K562 (cell line): ENCODE results near the gene MAST4. TPM values are rescaled to one million over a fixed set of nuclear protein-coding genes. Genes with fewer than 3 reads are reported as not detected.

Experiments
- ATAC-seq: fragments of 200-7000 bp; cut with Tn5 transposase; 3 replicates; pipeline ENCODE4 v1.9.1; 2020; ENCODE audit warnings: moderate library complexity
- BruUV-seq: library from RNA; stranded (reverse); fragments of 400-500 nt; replicated peaks from 2 replicates; lab custom pipeline; 2021; lab: Mats Ljungman, UMichigan
- CTCF ChIA-PET: fragments of 300-600 bp; formaldehyde crosslinking; extraction: SDS; loops from one replicate; lab custom pipeline; 2021; ENCODE audit warnings: low intra/inter-chr PET ratio; lab: Yijun Ruan, JAX
- POLR2A ChIA-PET: fragments of 300-600, 350-650 bp; sonication (Branson Sonifier 250); formaldehyde crosslinking; extraction: SDS; loops from one replicate; lab custom pipeline; 2021; ENCODE audit warnings: antibody characterized with exemption, inconsistent platforms; lab: Yijun Ruan, JAX
- DNase-seq, 4 experiments: peaks; one replicate each; pipeline versions ENCODE4 v3.0.0 to v3.0.0-alpha.2; 2011 to 2018; ENCODE audit warnings: low spot score in 3 of 4, mixed read lengths in 3 of 4; ENCODE audit errors: extremely low read depth in 1 of 4
- FAIRE-seq: peaks from 2 replicates; lab custom pipeline; 2011; peaks lifted over from hg19 to GRCh38; lab: Jason Lieb, UNC
- H2AFZ ChIP-seq: 2 replicates; pipeline ENCODE4 v1.6.0; 2011; ENCODE audit warnings: low read depth, low read length, control low read depth, inconsistent platforms
- H3K27ac ChIP-seq: fragments of 200-600 bp; 3 replicates; pipeline ENCODE4 v1.8.0; 2011; ENCODE audit warnings: low read depth, mild to moderate bottlenecking, control low read depth, inconsistent platforms, low read length, moderate library complexity, mixed read lengths; ENCODE audit errors: extremely low read depth
- H3K27me3 ChIP-seq, 2 experiments: fragments of 300-600 bp in 1 of 2; 2 replicates in 1 of 2; 3 replicates in 1 of 2; pipeline versions ENCODE4 v1.6.0 to v1.8.0; 2011; ENCODE audit warnings: inconsistent platforms in 2 of 2, low read length in 2 of 2, mild to moderate bottlenecking in 1 of 2, mixed read lengths in 1 of 2, moderate library complexity in 1 of 2; ENCODE audit not compliant: control insufficient read depth in 2 of 2, insufficient read depth in 2 of 2
- H3K36me3 ChIP-seq: fragments of 300-600 bp; 3 replicates; pipeline ENCODE4 v1.8.0; 2011; ENCODE audit warnings: mild to moderate bottlenecking, low read length, inconsistent platforms; ENCODE audit not compliant: control insufficient read depth, insufficient read depth
- H3K4me1 ChIP-seq, 2 experiments: fragments of 200-600 bp in 1 of 2; replicated peaks in 1 of 2; 2 replicates in 1 of 2; 3 replicates in 1 of 2; pipeline versions ENCODE4 v1.5.1 to v1.8.0; 2011; ENCODE audit warnings: inconsistent platforms in 2 of 2, low read length in 2 of 2, mild to moderate bottlenecking in 1 of 2, mixed read lengths in 1 of 2, moderate library complexity in 1 of 2; ENCODE audit not compliant: control insufficient read depth in 2 of 2, insufficient read depth in 2 of 2
- H3K4me2 ChIP-seq: 2 replicates; pipeline ENCODE4 v1.6.1; 2011; ENCODE audit warnings: low read length, control low read depth, inconsistent platforms, mixed read lengths; ENCODE audit not compliant: insufficient read depth
- H3K4me3 ChIP-seq: fragments of 200-600 bp; sonication (generic), shearing (Covaris generic); 2 replicates; pipeline ENCODE4 v1.5.1; 2016; ENCODE audit warnings: control low read depth, inconsistent platforms
- H3K79me2 ChIP-seq: fragments of 200-600 bp; 3 replicates; pipeline ENCODE4 v1.8.0; 2011; ENCODE audit warnings: low read length, inconsistent platforms; ENCODE audit not compliant: control insufficient read depth, insufficient read depth
- H3K9ac ChIP-seq, 2 experiments: 2 replicates each; pipeline versions ENCODE4 v1.6.0 to v1.6.1; 2011; ENCODE audit warnings: low read depth in 2 of 2, low read length in 2 of 2, control low read depth in 1 of 2, inconsistent platforms in 1 of 2, mild to moderate bottlenecking in 1 of 2, mixed read lengths in 1 of 2; ENCODE audit not compliant: insufficient read depth in 1 of 2
- H3K9me1 ChIP-seq: one replicate; pipeline ENCODE4 v1.6.0; 2011; ENCODE audit warnings: inconsistent platforms, mild to moderate bottlenecking, low read length, moderate library complexity; ENCODE audit not compliant: control insufficient read depth, insufficient read depth
- H3K9me3 ChIP-seq: replicated peaks from 2 replicates; pipeline ENCODE4 v1.5.1; 2011; ENCODE audit warnings: low read depth, low read length, inconsistent platforms; ENCODE audit not compliant: control insufficient read depth, insufficient read depth
- H4K20me1 ChIP-seq: replicated peaks from 2 replicates; pipeline ENCODE4 v1.6.1; 2011; ENCODE audit warnings: low read length, inconsistent platforms, mixed read lengths; ENCODE audit not compliant: control insufficient read depth, insufficient read depth
- BACH1 ChIP-seq: fragments of 200-800 bp; sonication (Bioruptor generic); IDR thresholded peaks from 2 replicates; pipeline ENCODE4 v1.6.1; 2016; ENCODE audit warnings: missing genetic modification characterization, missing compliant biosample characterization
- EHMT2 ChIP-seq: fragments of 450-650 bp; IDR thresholded peaks from 2 replicates; pipeline ENCODE4 v1.6.1; 2018; ENCODE audit warnings: antibody characterized with exemption
- GMEB1 ChIP-seq: fragments of 250-450 bp; sonication (Bioruptor Pico); IDR thresholded peaks from 2 replicates; pipeline ENCODE4 v1.4.0; 2020; ENCODE audit warnings: mild to moderate bottlenecking
- HDAC1 ChIP-seq, 2 experiments: fragments of 450-650 bp; IDR thresholded peaks; 2 replicates each; pipeline ENCODE4 v1.6.1; 2016 to 2017; ENCODE audit warnings: inconsistent platforms in 1 of 2, mild to moderate bottlenecking in 1 of 2, moderate library complexity in 1 of 2
- MEF2A ChIP-seq: IDR thresholded peaks from 2 replicates; pipeline ENCODE4 v1.6.1; 2011; ENCODE audit warnings: low read depth, mild to moderate bottlenecking, low read length, moderate library complexity; ENCODE audit not compliant: control insufficient read depth
- SNRNP70 ChIP-seq: fragments of 200-400 bp; formaldehyde crosslinking; optimal IDR thresholded peaks from 2 replicates; pipeline ENCODE3; 2017; ENCODE audit warnings: low read depth, low read length
- SREBF1 ChIP-seq: fragments of 150-350 bp; IDR thresholded peaks from 2 replicates; pipeline ENCODE4 v1.6.1; 2014; ENCODE audit warnings: antibody characterized with exemption, low read depth, low read length, borderline replicate concordance
- THRAP3 ChIP-seq: fragments of 450-650 bp; IDR thresholded peaks from 2 replicates; pipeline ENCODE4 v1.6.1; 2016; ENCODE audit warnings: mild to moderate bottlenecking, inconsistent platforms, borderline replicate concordance
- ZFP91 ChIP-seq: sonication (generic); formaldehyde crosslinking; IDR thresholded peaks from 2 replicates; pipeline ENCODE4 v1.8.0; 2022; ENCODE audit warnings: mild to moderate bottlenecking, missing genetic modification reagents
- ZNF561 ChIP-seq: fragments of 450-650 bp; formaldehyde crosslinking; conservative IDR thresholded peaks from 2 replicates; pipeline ENCODE4 v1.4.0; 2020; ENCODE audit warnings: mild to moderate bottlenecking, moderate library complexity
- WGBS: fragments of 100-300 bp; shearing (Covaris generic); methylation state at CpG from one replicate; pipeline ENCODE4 v1.1.6; 2016; ENCODE audit warnings: low coverage, mixed read lengths; ENCODE audit not compliant: insufficient coverage; ENCODE audit errors: missing lambda C conversion rate; 5-methylcytosine and 5-hydroxymethylcytosine counted together
- in situ Hi-C: fragments of 300-500 bp; cut with MboI; formaldehyde crosslinking; loops from 4 replicates; pipeline ENCODE4 v1.15.0; 2018; ENCODE audit warnings: inconsistent platforms, mixed read lengths
- intact Hi-C: fragments of 100-400 bp; cut with micrococcal nuclease; formaldehyde crosslinking; loops from 2 replicates; pipeline ENCODE4 v1.14.2; 2022
- polyA plus RNA-seq, 8 experiments: library from polyadenylated mRNA; depleted of rRNA in 4 of 8; stranded (reverse) in 5 of 8; unstranded in 3 of 8; fragments of >200 nt; fragmentation: Nextera tagmentation in 2 of 8; fragmentation: Illumina TruSeq in 1 of 8; extraction: Ambion mirVana in 2 of 8; extraction: Trizol in 1 of 8; gene quantifications; 2 replicates each; pipeline versions ENCODE4 v1.2.1 to v1.2.3, GENCODE V29; 2011 to 2014; ENCODE audit warnings: inconsistent platforms in 1 of 8, missing spikeins in 1 of 8
- total RNA-seq, 7 experiments: library from RNA; depleted of rRNA in 6 of 7; stranded (reverse); fragments of >200 nt in 6 of 7; fragmentation: Illumina TruSeq in 2 of 7; extraction: Trizol in 2 of 7; gene quantifications; 2 replicates each; pipeline versions ENCODE4 v1.2.1 to v1.2.3, GENCODE V29; 2011 to 2021; ENCODE audit warnings: low replicate concordance in 1 of 7

MAST4 gene
- total and polyA plus RNA-seq, 9 of the 15 experiments (the other 6 are each of a cell fraction or from before 2014, with no cell fraction given), result 0.88 to 10.1 (median 5.2) TPM

GRCh38 chr5:66889524-66889923 is 293.3 kb downstream of the MAST4 start:
- WGBS, result 3% methylated on average over 4 of the region's 4 CpGs
- CTCF ChIA-PET, result no interaction called here
- Histone ChIP-seq H4K20me1 (0 out of 2 replicates have a peak, but pooled peaks cover 1% of the 10 kb centered on the region), H3K4me2 (no peak overlapping the region), H3K4me3 (no peak overlapping the region), H3K9me3 (no peaks in the 10 kb centered on the region), H3K36me3 (no peaks in the 10 kb centered on the region), H3K9me1 (no peaks in the 10 kb centered on the region), H3K79me2 (no peaks in the 10 kb centered on the region), H3K27me3 (peaks cover 2 to 3% of the 10 kb centered on the region in 2 experiments; a peak in 1 of 5 replicates), H3K9ac (no peak overlapping the region), H2AFZ (no peak overlapping the region), H3K4me1 (no peaks in the 10 kb centered on the region), H3K27ac (no peak overlapping the region)
- in situ Hi-C loops (no loop called here), intact Hi-C loops (no loop called here)
- ATAC-seq (no peak), DNase-seq (no peak), FAIRE-seq (no peak)
- BruUV-seq, result no TSS peak
- POLR2A ChIA-PET, result interaction anchor here (1.1 kb wide), 1 partner anchor 9 kb away, joined by 3 read pairs; no protein-coding TSS in a partner anchor
- TF ChIP-seq SNRNP70, result no peak
- no peak for TF ChIP-seq ZNF561 (CRISPR knock-in tag)
- no peak for TF ChIP-seq MEF2A
- no peak for TF ChIP-seq EHMT2
- no peak for TF ChIP-seq THRAP3
- TF ChIP-seq GMEB1 (CRISPR knock-in tag), result no peak
- TF ChIP-seq BACH1 (tag), result no peak
- no peak for TF ChIP-seq SREBF1
- TF ChIP-seq HDAC1 (IDR thresholded peaks at IDR 0.05), result no peak
- TF ChIP-seq ZFP91 (CRISPR knock-in tag), result no peak
